CD14-positive monocyte (primary cell): ENCODE measurements around the gene PRDM10. TPM values are rescaled to one million over a fixed set of nuclear protein-coding genes. Genes with fewer than 3 reads are reported as not detected.

ENCODE experiments used
- DNase-seq, 3 donors: peaks; one replicate each; pipeline ENCODE4 v3.0.0-alpha.2; 2011 to 2022
- H2AFZ ChIP-seq: 2 replicates; pipeline ENCODE4 v1.6.0; 2012; ENCODE audit warnings: mild to moderate bottlenecking, low read depth, low read length, inconsistent platforms; ENCODE audit not compliant: insufficient read depth, poor library complexity, severe bottlenecking
- H3K27ac ChIP-seq, 2 donors: 1 replicate in 1 of 2; 2 replicates in 1 of 2; pipeline ENCODE4 v1.5.1; 2012 to 2013; ENCODE audit warnings: low read length in 2 of 2, control low read depth in 1 of 2, inconsistent platforms in 1 of 2, low read depth in 1 of 2, mild to moderate bottlenecking in 1 of 2
- H3K27me3 ChIP-seq, 2 donors: one replicate each; pipeline versions ENCODE4 v1.6.0 to v1.6.1; 2011 to 2013; ENCODE audit warnings: low read length in 2 of 2; ENCODE audit not compliant: control insufficient read depth in 2 of 2, insufficient read depth in 2 of 2
- H3K36me3 ChIP-seq, 2 donors: replicated peaks in 1 of 2; 1 replicate in 1 of 2; 2 replicates in 1 of 2; pipeline versions ENCODE4 v1.5.1 to v1.6.1; 2012 to 2013; ENCODE audit warnings: low read length in 2 of 2, control low read depth in 1 of 2, inconsistent platforms in 1 of 2, mild to moderate bottlenecking in 1 of 2; ENCODE audit not compliant: insufficient read depth in 2 of 2, control insufficient read depth in 1 of 2
- H3K4me1 ChIP-seq, 2 donors: 1 replicate in 1 of 2; 2 replicates in 1 of 2; pipeline versions ENCODE4 v1.5.1 to v1.6.1; 2012 to 2013; ENCODE audit warnings: low read length in 2 of 2, control low read depth in 1 of 2, inconsistent platforms in 1 of 2, mild to moderate bottlenecking in 1 of 2, moderate library complexity in 1 of 2; ENCODE audit not compliant: insufficient read depth in 2 of 2, control insufficient read depth in 1 of 2
- H3K4me2 ChIP-seq: replicated peaks from 2 replicates; pipeline ENCODE3; 2012; ENCODE audit warnings: low read length, moderate library complexity, mild to moderate bottlenecking; ENCODE audit not compliant: poor library complexity, severe bottlenecking; ENCODE audit errors: extremely low read depth
- H3K4me3 ChIP-seq, 3 experiments: fragments of 200-600 bp in 1 of 3; sonication (generic) in 1 of 3; replicated peaks in 1 of 3; 1 replicate in 2 of 3; 2 replicates in 1 of 3; pipeline ENCODE4 v1.5.1; 2011 to 2013; ENCODE audit warnings: low read length in 3 of 3, mild to moderate bottlenecking in 3 of 3, control low read depth in 2 of 3, low read depth in 2 of 3, inconsistent platforms in 1 of 3, moderate library complexity in 1 of 3
- H3K79me2 ChIP-seq: 2 replicates; pipeline ENCODE4 v1.6.0; 2012; ENCODE audit warnings: mild to moderate bottlenecking, control low read depth, inconsistent platforms, low read length, moderate library complexity; ENCODE audit not compliant: insufficient read depth
- H3K9ac ChIP-seq: 2 replicates; pipeline ENCODE4 v1.6.0; 2017; ENCODE audit warnings: low read length, mild to moderate bottlenecking; ENCODE audit not compliant: insufficient read depth, poor library complexity, severe bottlenecking
- H3K9me3 ChIP-seq, 2 donors: replicated peaks in 1 of 2; 1 replicate in 1 of 2; 2 replicates in 1 of 2; pipeline versions ENCODE4 v1.5.1 to v1.6.1; 2012 to 2013; ENCODE audit warnings: low read length in 2 of 2, control low read depth in 1 of 2; ENCODE audit not compliant: control insufficient read depth in 1 of 2, insufficient read depth in 1 of 2
- H4K20me1 ChIP-seq: 2 replicates; pipeline ENCODE4 v1.6.0; 2012; ENCODE audit warnings: mild to moderate bottlenecking, low read length, control low read depth, moderate library complexity; ENCODE audit not compliant: insufficient read depth
- H3K27ac Mint-ChIP-seq, 7 donors: one replicate each; pipeline ENCODE4 v1.8.0; 2020; ENCODE audit warnings: mild to moderate bottlenecking in 7 of 7, mixed read lengths in 7 of 7, moderate library complexity in 6 of 7, inconsistent platforms in 2 of 7
- H3K27me3 Mint-ChIP-seq, 3 donors: one replicate each; pipeline ENCODE4 v1.8.0; 2021 to 2022; ENCODE audit warnings: low read depth in 3 of 3, mild to moderate bottlenecking in 3 of 3, mixed read lengths in 3 of 3, moderate library complexity in 3 of 3, inconsistent platforms in 1 of 3
- H3K36me3 Mint-ChIP-seq, 2 donors: one replicate each; pipeline ENCODE4 v1.8.0; 2020; ENCODE audit warnings: mixed read lengths in 2 of 2, inconsistent platforms in 1 of 2, mild to moderate bottlenecking in 1 of 2
- H3K4me1 Mint-ChIP-seq: one replicate; pipeline ENCODE4 v1.8.0; 2020; ENCODE audit warnings: mild to moderate bottlenecking, mixed read lengths
- H3K4me3 Mint-ChIP-seq, 2 donors: one replicate each; pipeline ENCODE4 v1.8.0; 2020; ENCODE audit warnings: mild to moderate bottlenecking in 2 of 2, mixed read lengths in 2 of 2, moderate library complexity in 1 of 2
- H3K9me3 Mint-ChIP-seq, 7 donors: one replicate each; pipeline ENCODE4 v1.8.0; 2020 to 2022; ENCODE audit warnings: mixed read lengths in 7 of 7, mild to moderate bottlenecking in 6 of 7, moderate library complexity in 6 of 7, inconsistent platforms in 2 of 7
- WGBS: methylation state at CpG from one replicate; pipeline ENCODE4 v1.1.5; 2013; ENCODE audit warnings: missing lambda C conversion rate; ENCODE audit not compliant: insufficient coverage; 5-methylcytosine and 5-hydroxymethylcytosine counted together
- intact Hi-C, 2 donors: fragments of 100-400 bp; cut with micrococcal nuclease; formaldehyde crosslinking; loops; one replicate each; pipeline versions ENCODE4 v1.15.0 to v1.15.1; 2023
- polyA plus RNA-seq, 3 donors: library from polyadenylated mRNA; depleted of rRNA in 1 of 3; unstranded in 2 of 3; stranded (reverse) in 1 of 3; fragments of 300-500 nt in 2 of 3; fragments of >200 nt in 1 of 3; fragmentation: Illumina TruSeq in 2 of 3; gene quantifications; 1 replicate in 2 of 3; 2 replicates in 1 of 3; pipeline ENCODE4 v1.2.3, GENCODE V29; 2012 to 2021
- TF ChIP-seq, protein P1 (sequence below): fragments of 200-600 bp; IDR thresholded peaks from one replicate; pipeline ENCODE4 v1.8.0; 2022; ENCODE audit warnings: antibody characterized with exemption, mild to moderate bottlenecking

Gene PRDM10
- polyA plus RNA-seq, 3 donors = 0.64 to 5.6 (median 1.1) TPM

DNA sequence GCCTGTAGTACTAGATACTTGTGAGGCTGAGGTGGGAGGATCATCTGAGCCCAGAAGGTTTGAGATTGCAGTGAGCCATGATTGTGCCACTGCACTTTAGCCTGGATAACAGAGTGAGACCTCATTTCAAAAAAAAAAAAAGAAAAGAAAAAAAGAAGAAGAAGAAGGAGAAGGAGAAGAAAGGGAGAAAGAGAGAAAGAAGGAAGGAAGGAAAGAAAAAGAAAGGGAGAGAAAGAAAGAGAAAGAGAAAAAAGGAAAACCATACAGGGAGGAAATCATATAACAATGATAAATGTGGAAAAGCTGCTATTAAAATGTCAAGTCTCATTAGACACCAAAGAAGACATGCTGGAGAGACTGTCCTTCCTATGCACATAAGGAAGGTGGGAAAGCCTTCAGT lies 5.7 kb upstream of the PRDM10 start:
- peak overlapping the region in 2 of 7 donors; percentile 27 to 37 for H3K27ac Mint-ChIP-seq

DNA sequence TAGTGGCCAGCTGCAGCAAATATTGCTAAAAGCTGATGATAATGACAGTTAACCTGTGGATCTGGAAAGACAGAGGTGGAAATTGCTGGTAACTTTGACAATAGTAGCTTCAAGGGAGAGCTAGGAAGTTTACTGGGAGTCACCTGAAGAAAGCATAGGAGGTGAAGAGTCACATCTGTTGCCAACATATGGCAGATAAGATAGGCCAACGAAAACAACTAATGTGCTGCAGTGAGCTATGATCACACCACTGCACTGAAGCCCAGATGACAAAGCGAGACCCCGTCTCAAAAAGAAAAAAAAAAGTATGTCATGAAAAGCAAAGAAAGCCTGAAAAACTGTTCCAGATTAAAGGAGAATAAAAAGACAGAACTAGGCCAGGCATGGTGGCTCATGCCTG lies 4.3 kb upstream of the PRDM10 start:
- intact Hi-C loops = no loop called here
- Histone ChIP-seq H3K4me3 (no peak overlapping the region), H2AFZ (no peak overlapping the region), H3K9me3 (no peaks in the 10 kb centered on the region), H3K27me3 (no peaks in the 10 kb centered on the region), H3K4me2 (no peak overlapping the region), H3K36me3 (no peaks in the 10 kb centered on the region), H3K27ac (no peak overlapping the region), H3K9ac (no peak overlapping the region), H4K20me1 (no peaks in the 10 kb centered on the region), H3K79me2 (peaks cover 15% of the 10 kb centered on the region), H3K4me1 (peaks cover 15 to 16% of the 10 kb centered on the region in 2 donors)
- 92% methylated on average over 2 of the region's 3 CpGs for WGBS
- no peaks in the 10 kb centered on the region for H3K27me3 Mint-ChIP-seq
- TF ChIP-seq, protein P1, sequence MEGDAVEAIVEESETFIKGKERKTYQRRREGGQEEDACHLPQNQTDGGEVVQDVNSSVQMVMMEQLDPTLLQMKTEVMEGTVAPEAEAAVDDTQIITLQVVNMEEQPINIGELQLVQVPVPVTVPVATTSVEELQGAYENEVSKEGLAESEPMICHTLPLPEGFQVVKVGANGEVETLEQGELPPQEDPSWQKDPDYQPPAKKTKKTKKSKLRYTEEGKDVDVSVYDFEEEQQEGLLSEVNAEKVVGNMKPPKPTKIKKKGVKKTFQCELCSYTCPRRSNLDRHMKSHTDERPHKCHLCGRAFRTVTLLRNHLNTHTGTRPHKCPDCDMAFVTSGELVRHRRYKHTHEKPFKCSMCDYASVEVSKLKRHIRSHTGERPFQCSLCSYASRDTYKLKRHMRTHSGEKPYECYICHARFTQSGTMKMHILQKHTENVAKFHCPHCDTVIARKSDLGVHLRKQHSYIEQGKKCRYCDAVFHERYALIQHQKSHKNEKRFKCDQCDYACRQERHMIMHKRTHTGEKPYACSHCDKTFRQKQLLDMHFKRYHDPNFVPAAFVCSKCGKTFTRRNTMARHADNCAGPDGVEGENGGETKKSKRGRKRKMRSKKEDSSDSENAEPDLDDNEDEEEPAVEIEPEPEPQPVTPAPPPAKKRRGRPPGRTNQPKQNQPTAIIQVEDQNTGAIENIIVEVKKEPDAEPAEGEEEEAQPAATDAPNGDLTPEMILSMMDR = no peak
- H3K27ac Mint-ChIP-seq = peak overlapping the region in 1 of 7 donors; percentile 17
- no peak for DNase-seq
- H3K36me3 Mint-ChIP-seq = no peaks in the 10 kb centered on the region
- H3K4me1 Mint-ChIP-seq = peaks cover 21% of the 10 kb centered on the region
- peaks cover 0 to 1% (median 0%) of the 10 kb centered on the region in 7 donors for H3K9me3 Mint-ChIP-seq
- no peak overlapping the region for H3K4me3 Mint-ChIP-seq

More for the DNA sequence above, 5.7 kb upstream of the PRDM10 start:
- Histone ChIP-seq H3K9me3 (no peaks in the 10 kb centered on the region), H3K4me2 (no peak overlapping the region), H2AFZ (no peak overlapping the region), H4K20me1 (no peaks in the 10 kb centered on the region), H3K9ac (no peak overlapping the region), H3K79me2 (peaks cover 12% of the 10 kb centered on the region), H3K4me1 (peaks cover 15 to 16% of the 10 kb centered on the region in 2 donors), H3K4me3 (no peak overlapping the region), H3K27me3 (no peaks in the 10 kb centered on the region), H3K36me3 (no peaks in the 10 kb centered on the region), H3K27ac (no peak overlapping the region)
- Mint-ChIP-seq H3K27me3 (no peaks in the 10 kb centered on the region), H3K9me3 (peaks cover 0 to 1% (median 0%) of the 10 kb centered on the region in 7 donors), H3K4me3 (no peak overlapping the region), H3K4me1 (peaks cover 21% of the 10 kb centered on the region), H3K36me3 (no peaks in the 10 kb centered on the region)
- TF ChIP-seq, protein P1 = no peak
- intact Hi-C loops = no loop called here
- DNase-seq = no peak
